WTC11 (cell line): Measurements from ENCODE around the gene OR52E5.

Experiments
- CREB1 ChIP-seq: sonication (generic); formaldehyde crosslinking; IDR thresholded peaks from 2 replicates; pipeline ENCODE4 v1.8.0; 2023; ENCODE audit warnings: mild to moderate bottlenecking, missing genetic modification reagents
- E2F1 ChIP-seq: sonication (generic); formaldehyde crosslinking; IDR thresholded peaks from 2 replicates; pipeline ENCODE4 v1.8.0; 2022; ENCODE audit warnings: mild to moderate bottlenecking, missing genetic modification reagents

- no peak for TF ChIP-seq E2F1 (CRISPR knock-in tag)
- TF ChIP-seq CREB1, result no peak
Measured at GRCh38 chr11:5938603-5938965, 45.6 kb downstream of the OR52E5 start.
